Neural crest cell (in vitro differentiated cells): Measurements from ENCODE around the gene TRIL. TPM values are rescaled to one million over a fixed set of nuclear protein-coding genes. Genes with fewer than 3 reads are reported as not detected.

Source experiments
- DNase-seq: peaks from one replicate; pipeline ENCODE4 v3.0.0; 2021; ENCODE audit warnings: low read depth, mixed read lengths, low spot score
- H3K27ac Mint-ChIP-seq: one replicate; pipeline ENCODE4 v1.8.0; 2021; ENCODE audit warnings: mild to moderate bottlenecking, mixed read lengths; ENCODE audit not compliant: unreplicated experiment
- H3K27me3 Mint-ChIP-seq: 2 replicates; pipeline ENCODE4 v1.8.0; 2021; ENCODE audit warnings: low read depth, mild to moderate bottlenecking, mixed read lengths
- H3K36me3 Mint-ChIP-seq: 2 replicates; pipeline ENCODE4 v1.8.0; 2021; ENCODE audit warnings: low read depth, mild to moderate bottlenecking, mixed read lengths
- H3K4me1 Mint-ChIP-seq: 2 replicates; pipeline ENCODE4 v1.8.0; 2021; ENCODE audit warnings: mixed read lengths
- H3K4me3 Mint-ChIP-seq: one replicate; pipeline ENCODE4 v1.8.0; 2021; ENCODE audit warnings: mild to moderate bottlenecking, mixed read lengths
- H3K9me3 Mint-ChIP-seq: 2 replicates; pipeline ENCODE4 v1.8.0; 2021; ENCODE audit warnings: mixed read lengths
- CTCF ChIP-seq: fragments of 200-600 bp; sonication (generic); conservative IDR thresholded peaks from 2 replicates; pipeline ENCODE4 v1.5.0; 2021; ENCODE audit warnings: antibody characterized with exemption, mild to moderate bottlenecking
- total RNA-seq: library from RNA; stranded (reverse); gene quantifications from 2 replicates; pipeline ENCODE4 v1.2.1, GENCODE V29; 2021

Gene TRIL
- total RNA-seq, 1 donor from 2014 or later, result 60.7 TPM

- H3K36me3 Mint-ChIP-seq, result peaks cover 7% of the 10 kb centered on the region
- H3K4me3 Mint-ChIP-seq, result no peak overlapping the region
- DNase-seq, result no peak
- peaks cover 11% of the 10 kb centered on the region for H3K9me3 Mint-ChIP-seq
- TF ChIP-seq CTCF, result no peak
- H3K27me3 Mint-ChIP-seq, result no peaks in the 10 kb centered on the region
- H3K27ac Mint-ChIP-seq, result peak overlapping the region; percentile 2
- peaks cover 60% of the 10 kb centered on the region for H3K4me1 Mint-ChIP-seq
Measured at GRCh38 chr7:29000717-29001076, 42.6 kb upstream of the TRIL start.

GRCh38 chr7:28999895-29000716 is 42.0 kb upstream of the TRIL start:
- no peak for DNase-seq
- H3K9me3 Mint-ChIP-seq, result peaks cover 7% of the 10 kb centered on the region
- H3K27me3 Mint-ChIP-seq, result no peaks in the 10 kb centered on the region
- H3K4me3 Mint-ChIP-seq, result no peak overlapping the region
- TF ChIP-seq CTCF, result no peak
- peak overlapping the region; percentile 94 for H3K27ac Mint-ChIP-seq
- peaks cover 55% of the 10 kb centered on the region for H3K4me1 Mint-ChIP-seq
- H3K36me3 Mint-ChIP-seq, result peaks cover 7% of the 10 kb centered on the region

- DNase-seq, result no peak
- Mint-ChIP-seq H3K4me1 (peaks cover 55% of the 10 kb centered on the region), H3K36me3 (peaks cover 6% of the 10 kb centered on the region), H3K27me3 (no peaks in the 10 kb centered on the region), H3K27ac (peak overlapping the region; percentile 85), H3K9me3 (peaks cover 6% of the 10 kb centered on the region), H3K4me3 (no peak overlapping the region)
- TF ChIP-seq CTCF, result no peak
Measured at GRCh38 chr7:28999427-28999826, 41.3 kb upstream of the TRIL start.

- DNase-seq, result peak; percentile 26
- Mint-ChIP-seq H3K27me3 (no peaks in the 10 kb centered on the region), H3K9me3 (peaks cover under 1% of the 10 kb centered on the region), H3K27ac (peak overlapping the region; percentile 95), H3K36me3 (peaks cover 2% of the 10 kb centered on the region), H3K4me1 (peaks cover 57% of the 10 kb centered on the region), H3K4me3 (peak overlapping the region; percentile 53)
- TF ChIP-seq CTCF, result no peak
Measured at GRCh38 chr7:28998105-28998504, 40.0 kb upstream of the TRIL start.

- no peak for DNase-seq
- H3K27ac Mint-ChIP-seq, result peak overlapping the region; percentile 31
- no peaks in the 10 kb centered on the region for H3K9me3 Mint-ChIP-seq
- peaks cover 3% of the 10 kb centered on the region for H3K36me3 Mint-ChIP-seq
- no peak overlapping the region for H3K4me3 Mint-ChIP-seq
- TF ChIP-seq CTCF, result no peak
- H3K4me1 Mint-ChIP-seq, result peaks cover 62% of the 10 kb centered on the region
- no peaks in the 10 kb centered on the region for H3K27me3 Mint-ChIP-seq
Measured at GRCh38 chr7:28996836-28997235, 38.7 kb upstream of the TRIL start.
